Measurements from ENCODE around the gene LDLRAD3.

The LDLRAD3 gene

DNA sequence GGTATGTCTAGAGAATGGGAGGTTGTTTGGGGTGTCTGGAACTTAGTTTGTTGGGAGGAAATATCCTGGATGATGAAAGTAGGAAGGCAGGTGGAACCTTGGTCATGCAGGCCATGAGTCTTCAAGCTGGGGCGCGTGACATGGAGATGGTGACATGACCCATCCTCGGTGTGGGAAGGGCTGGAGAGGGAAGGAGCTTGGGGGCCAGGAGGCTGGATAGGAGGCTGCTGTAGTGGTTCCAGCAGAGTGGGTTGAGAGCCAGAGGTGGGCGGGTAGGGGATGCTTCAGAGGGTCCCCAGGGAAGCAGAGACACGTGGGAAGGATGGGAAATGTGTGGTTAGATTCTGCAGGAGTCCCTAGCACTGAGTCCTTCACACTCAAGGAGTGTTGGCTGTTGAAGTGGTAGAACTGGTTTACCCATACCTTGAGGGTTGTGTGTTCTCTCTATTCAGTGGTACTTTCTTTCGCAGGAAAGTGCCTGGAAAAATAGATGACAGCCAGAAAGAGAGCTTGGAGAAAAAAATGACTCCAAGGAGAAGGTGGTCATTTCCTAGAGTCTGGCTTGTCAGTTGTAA, 56.8 kb downstream of the LDLRAD3 start:
- Histone ChIP-seq H4K20me1 (ENCODE audit: control insufficient read depth, insufficient read depth, low read depth, low read length) (no peaks in the 10 kb centered on the region), H3K4me3 (ENCODE audit: low read length) (no peak overlapping the region), H3K4me2 (ENCODE audit: low read length) (no peak overlapping the region), H3F3A (ENCODE audit: control insufficient read depth, insufficient read depth) (no peaks in the 10 kb centered on the region), H3K79me2 (ENCODE audit: control insufficient read depth, low read length) (no peaks in the 10 kb centered on the region), H3K9me2 (replicated peaks; ENCODE audit: control insufficient read depth, low read length) (no peaks in the 10 kb centered on the region), H3K27me3 (ENCODE audit: control insufficient read depth, low read length) (no peaks in the 10 kb centered on the region), H3K36me3 (ENCODE audit: control insufficient read depth, low read length) (no peaks in the 10 kb centered on the region), H3K27ac (ENCODE audit: low read depth, low read length) (no peak overlapping the region), H3K4me1 (ENCODE audit: control insufficient read depth, low read length) (no peaks in the 10 kb centered on the region), H3K9me3 (ENCODE audit: control insufficient read depth, insufficient read depth, low read length) (no peaks in the 10 kb centered on the region)
- no peak for TF ChIP-seq EZH2phosphoT487 (IDR thresholded peaks at IDR 0.05; ENCODE audit: borderline replicate concordance, low read length)
- TF ChIP-seq, protein P1, sequence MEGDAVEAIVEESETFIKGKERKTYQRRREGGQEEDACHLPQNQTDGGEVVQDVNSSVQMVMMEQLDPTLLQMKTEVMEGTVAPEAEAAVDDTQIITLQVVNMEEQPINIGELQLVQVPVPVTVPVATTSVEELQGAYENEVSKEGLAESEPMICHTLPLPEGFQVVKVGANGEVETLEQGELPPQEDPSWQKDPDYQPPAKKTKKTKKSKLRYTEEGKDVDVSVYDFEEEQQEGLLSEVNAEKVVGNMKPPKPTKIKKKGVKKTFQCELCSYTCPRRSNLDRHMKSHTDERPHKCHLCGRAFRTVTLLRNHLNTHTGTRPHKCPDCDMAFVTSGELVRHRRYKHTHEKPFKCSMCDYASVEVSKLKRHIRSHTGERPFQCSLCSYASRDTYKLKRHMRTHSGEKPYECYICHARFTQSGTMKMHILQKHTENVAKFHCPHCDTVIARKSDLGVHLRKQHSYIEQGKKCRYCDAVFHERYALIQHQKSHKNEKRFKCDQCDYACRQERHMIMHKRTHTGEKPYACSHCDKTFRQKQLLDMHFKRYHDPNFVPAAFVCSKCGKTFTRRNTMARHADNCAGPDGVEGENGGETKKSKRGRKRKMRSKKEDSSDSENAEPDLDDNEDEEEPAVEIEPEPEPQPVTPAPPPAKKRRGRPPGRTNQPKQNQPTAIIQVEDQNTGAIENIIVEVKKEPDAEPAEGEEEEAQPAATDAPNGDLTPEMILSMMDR (IDR thresholded peaks at IDR 0.05; ENCODE audit: low read depth, low read length, poor library complexity, severe bottlenecking) = no peak

DNA sequence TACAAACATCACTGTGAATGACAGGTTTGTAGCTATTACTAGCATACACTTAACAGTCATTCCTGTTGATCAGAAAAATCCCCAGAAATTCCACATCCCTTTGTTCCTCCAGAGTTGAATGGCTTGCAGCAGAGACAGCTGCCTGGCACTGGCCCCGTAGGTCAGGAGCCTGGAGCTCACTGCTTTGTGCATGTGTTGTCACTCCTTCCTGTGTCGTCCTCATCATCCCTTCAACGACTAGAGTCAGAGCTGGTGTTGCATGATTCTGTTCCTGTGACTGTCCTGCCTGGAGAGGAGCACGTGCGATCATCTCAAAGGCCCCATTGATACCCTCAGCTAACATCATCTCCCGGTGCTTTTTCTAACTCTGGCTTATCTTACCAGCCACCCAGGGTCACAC, 58.3 kb downstream of the LDLRAD3 start:
- no peaks in the 10 kb centered on the region for H3F3A ChIP-seq (ENCODE audit: control insufficient read depth, insufficient read depth)
- H3K27ac ChIP-seq (ENCODE audit: low read depth, low read length) = no peak overlapping the region

DNA sequence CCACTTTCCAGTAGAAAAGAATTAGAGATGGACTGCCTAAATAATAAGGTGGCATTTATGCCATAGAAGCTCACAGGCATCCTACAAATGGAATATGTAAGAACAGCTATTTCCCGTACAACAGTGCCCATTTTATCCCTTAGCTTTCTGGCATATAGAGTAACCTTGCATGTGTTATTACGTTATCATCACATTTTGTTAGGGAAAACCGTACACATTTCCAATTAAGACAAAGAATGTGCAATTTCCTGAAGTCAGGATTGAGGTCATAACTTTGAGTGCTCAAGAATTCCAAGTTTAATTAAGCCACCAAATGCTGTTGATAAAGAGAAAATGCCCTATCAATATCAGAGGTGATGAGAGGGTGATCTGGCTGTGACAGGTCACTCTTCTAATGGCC, 58.9 kb downstream of the LDLRAD3 start:
- no peaks in the 10 kb centered on the region for H3K9me3 ChIP-seq (ENCODE audit: control insufficient read depth, insufficient read depth, low read length)
- TF ChIP-seq, protein P1 (IDR thresholded peaks at IDR 0.05; ENCODE audit: low read depth, low read length, poor library complexity, severe bottlenecking) = no peak
- TF ChIP-seq EZH2phosphoT487 (IDR thresholded peaks at IDR 0.05; ENCODE audit: borderline replicate concordance, low read length) = no peak
- H3K79me2 ChIP-seq (ENCODE audit: control insufficient read depth, low read length) = no peaks in the 10 kb centered on the region
- no peak overlapping the region for H3K27ac ChIP-seq (ENCODE audit: low read depth, low read length)
- H3K27me3 ChIP-seq (ENCODE audit: control insufficient read depth, low read length) = no peaks in the 10 kb centered on the region
- no peaks in the 10 kb centered on the region for H3K9me2 ChIP-seq (replicated peaks; ENCODE audit: control insufficient read depth, low read length)
- H3K36me3 ChIP-seq (ENCODE audit: control insufficient read depth, low read length) = no peaks in the 10 kb centered on the region
- H3K4me1 ChIP-seq (ENCODE audit: control insufficient read depth, low read length) = no peaks in the 10 kb centered on the region
- no peak overlapping the region for H3K4me2 ChIP-seq (ENCODE audit: low read length)
- H3F3A ChIP-seq (ENCODE audit: control insufficient read depth, insufficient read depth) = no peaks in the 10 kb centered on the region
- no peak overlapping the region for H3K4me3 ChIP-seq (ENCODE audit: low read length)
- H4K20me1 ChIP-seq (ENCODE audit: control insufficient read depth, insufficient read depth, low read depth, low read length) = no peaks in the 10 kb centered on the region

More for the DNA sequence above, 58.3 kb downstream of the LDLRAD3 start:
- no peak for TF ChIP-seq EZH2phosphoT487 (IDR thresholded peaks at IDR 0.05; ENCODE audit: borderline replicate concordance, low read length)
- TF ChIP-seq, protein P1 (IDR thresholded peaks at IDR 0.05; ENCODE audit: low read depth, low read length, poor library complexity, severe bottlenecking) = no peak
- H3K4me2 ChIP-seq (ENCODE audit: low read length) = no peak overlapping the region
- no peaks in the 10 kb centered on the region for H3K27me3 ChIP-seq (ENCODE audit: control insufficient read depth, low read length)
- H3K36me3 ChIP-seq (ENCODE audit: control insufficient read depth, low read length) = no peaks in the 10 kb centered on the region
- H3K4me3 ChIP-seq (ENCODE audit: low read length) = no peak overlapping the region
- no peaks in the 10 kb centered on the region for H3K9me3 ChIP-seq (ENCODE audit: control insufficient read depth, insufficient read depth, low read length)
- H4K20me1 ChIP-seq (ENCODE audit: control insufficient read depth, insufficient read depth, low read depth, low read length) = no peaks in the 10 kb centered on the region
- no peaks in the 10 kb centered on the region for H3K4me1 ChIP-seq (ENCODE audit: control insufficient read depth, low read length)
- no peaks in the 10 kb centered on the region for H3K9me2 ChIP-seq (replicated peaks; ENCODE audit: control insufficient read depth, low read length)
- no peaks in the 10 kb centered on the region for H3K79me2 ChIP-seq (ENCODE audit: control insufficient read depth, low read length)

All from DOHH2 (cell line).